HepG2 (cell line): ENCODE measurements around the gene GLUD2. TPM values are rescaled to one million over a fixed set of nuclear protein-coding genes. Genes with fewer than 3 reads are reported as not detected.

Experiments used
- ATAC-seq: fragments of 200-7000 bp; cut with Tn5 transposase; 3 replicates; pipeline ENCODE4 v1.9.1; 2020; ENCODE audit warnings: mild to moderate bottlenecking, moderate library complexity
- BruUV-seq: library from RNA; stranded (reverse); fragments of 400-500 nt; replicated peaks from 2 replicates; lab custom pipeline; 2021; lab: Mats Ljungman, UMichigan
- CTCF ChIA-PET: fragments of 300-600 bp; formaldehyde crosslinking; extraction: SDS; loops from one replicate; lab custom pipeline; 2021; ENCODE audit warnings: low total read pairs, inconsistent platforms, low intra/inter-chr PET ratio; lab: Yijun Ruan, JAX
- POLR2A ChIA-PET: fragments of 350-600 bp; sonication (Branson Sonifier 250); formaldehyde crosslinking; loops from one replicate; lab custom pipeline; 2020; ENCODE audit warnings: antibody characterized with exemption, inconsistent platforms; lab: Yijun Ruan, JAX
- DNase-seq: peaks from one replicate; pipeline ENCODE4 v3.0.0-alpha.2; 2015; ENCODE audit warnings: low spot score
- FAIRE-seq: peaks from 3 replicates; lab custom pipeline; 2011; peaks lifted over from hg19 to GRCh38; lab: Jason Lieb, UNC
- H2AFZ ChIP-seq: one replicate; pipeline ENCODE4 v1.6.1; 2011; ENCODE audit warnings: low read length, inconsistent platforms
- H3K27ac ChIP-seq: fragments of 300-600 bp; 3 replicates; pipeline ENCODE4 v1.8.0; 2011; ENCODE audit warnings: mixed run types, mild to moderate bottlenecking, mixed read lengths, low read length, inconsistent platforms; ENCODE audit not compliant: insufficient read depth; ENCODE audit errors: extremely low read length
- H3K27me3 ChIP-seq, 2 experiments: fragments of 200-600 bp in 1 of 2; 2 replicates in 1 of 2; 3 replicates in 1 of 2; pipeline versions ENCODE4 v1.6.0 to v1.8.0; 2011; ENCODE audit warnings: low read length in 2 of 2, mild to moderate bottlenecking in 2 of 2, moderate library complexity in 2 of 2, inconsistent platforms in 1 of 2; ENCODE audit not compliant: insufficient read depth in 2 of 2, control insufficient read depth in 1 of 2
- H3K36me3 ChIP-seq, 2 experiments: fragments of 200-600 bp in 1 of 2; replicated peaks in 1 of 2; 2 replicates in 1 of 2; 3 replicates in 1 of 2; pipeline versions ENCODE4 v1.5.1 to v1.8.0; 2011; ENCODE audit warnings: low read length in 2 of 2, inconsistent platforms in 1 of 2; ENCODE audit not compliant: insufficient read depth in 2 of 2, control insufficient read depth in 1 of 2
- H3K4me1 ChIP-seq: 2 replicates; pipeline ENCODE4 v1.5.1; 2012; ENCODE audit warnings: low read length, inconsistent platforms; ENCODE audit not compliant: insufficient read depth
- H3K4me2 ChIP-seq: 2 replicates; pipeline ENCODE4 v1.6.0; 2011; ENCODE audit warnings: low read depth, low read length, inconsistent platforms
- H3K4me3 ChIP-seq, 3 experiments: fragments of 200-600 bp in 1 of 3; sonication (generic), shearing (Covaris generic) in 1 of 3; replicated peaks in 1 of 3; 2 replicates each; pipeline ENCODE4 v1.5.1; 2011 to 2016; ENCODE audit warnings: low read length in 3 of 3, inconsistent platforms in 2 of 3, low read depth in 2 of 3, mild to moderate bottlenecking in 2 of 3, control low read depth in 1 of 3, mixed read lengths in 1 of 3; ENCODE audit not compliant: insufficient read depth in 1 of 3
- H3K79me2 ChIP-seq: one replicate; pipeline ENCODE4 v1.6.1; 2011; ENCODE audit warnings: low read length, inconsistent platforms; ENCODE audit not compliant: insufficient read depth
- H3K9ac ChIP-seq: 2 replicates; pipeline ENCODE4 v1.6.0; 2011; ENCODE audit warnings: mild to moderate bottlenecking, low read depth, low read length, inconsistent platforms; ENCODE audit not compliant: insufficient read depth
- H3K9me3 ChIP-seq: 2 replicates; pipeline ENCODE4 v1.5.1; 2012; ENCODE audit warnings: mild to moderate bottlenecking, low read length
- H4K20me1 ChIP-seq: 2 replicates; pipeline ENCODE4 v1.6.0; 2011; ENCODE audit warnings: inconsistent platforms, mild to moderate bottlenecking, low read length, moderate library complexity; ENCODE audit not compliant: insufficient read depth
- IRF2 ChIP-seq: IDR thresholded peaks from 2 replicates; pipeline ENCODE4 v1.6.1; 2018; ENCODE audit warnings: missing genetic modification reagents, missing compliant biosample characterization
- NFIB ChIP-seq: sonication (generic); formaldehyde crosslinking; IDR thresholded peaks from 2 replicates; pipeline ENCODE4 v1.9.0; 2021; ENCODE audit warnings: missing genetic modification reagents, mild to moderate bottlenecking, borderline replicate concordance
- TBX3 ChIP-seq: fragments of 450-650 bp; IDR thresholded peaks from 2 replicates; pipeline ENCODE4 v1.6.1; 2017; ENCODE audit warnings: antibody characterized with exemption, mild to moderate bottlenecking, inconsistent platforms, borderline replicate concordance
- ZNF34 ChIP-seq: sonication (generic); formaldehyde crosslinking; IDR thresholded peaks from 2 replicates; pipeline ENCODE4 v1.4.0; 2020; ENCODE audit warnings: mild to moderate bottlenecking, missing genetic modification reagents, borderline replicate concordance
- ZNF720 ChIP-seq: sonication (generic); formaldehyde crosslinking; IDR thresholded peaks from 2 replicates; pipeline ENCODE4 v1.4.0; 2020; ENCODE audit warnings: missing genetic modification reagents
- WGBS: methylation state at CpG from one replicate; pipeline ENCODE4 v1.1.6; 2017; ENCODE audit warnings: low lambda C conversion rate; 5-methylcytosine and 5-hydroxymethylcytosine counted together
- in situ Hi-C: cut with HindIII; loops from 2 replicates; pipeline ENCODE4 v1.10.0; 2017; ENCODE audit warnings: low pct_unique_long_range_greater_than_20kb; ENCODE audit not compliant: extremely low pct_ligation_motif_present
- intact Hi-C: fragments of 100-400 bp; cut with micrococcal nuclease; formaldehyde crosslinking; loops from one replicate; pipeline ENCODE4 v1.10.0; 2022; ENCODE audit not compliant: unreplicated experiment
- polyA plus RNA-seq, 8 experiments: library from polyadenylated mRNA; depleted of rRNA in 3 of 8; stranded (reverse) in 7 of 8; unstranded in 1 of 8; fragments of >200 nt; fragmentation: Illumina TruSeq in 4 of 8; extraction: Trizol in 4 of 8; gene quantifications; 2 replicates each; pipeline versions ENCODE4 v1.2.1 to v1.2.3, GENCODE V29; 2011 to 2016; ENCODE audit warnings: low read depth in 4 of 8, missing spikeins in 1 of 8, mixed read lengths in 1 of 8; ENCODE audit not compliant: insufficient read depth in 1 of 8
- total RNA-seq, 5 experiments: library from RNA; depleted of rRNA; stranded (reverse); fragments of >200 nt; fragmentation: Illumina TruSeq; extraction: Trizol; gene quantifications; 2 replicates each; pipeline ENCODE4 v1.2.3, GENCODE V29; 2016; ENCODE audit warnings: low read depth in 1 of 5
- TF ChIP-seq, protein P1 (sequence below): sonication (generic); formaldehyde crosslinking; IDR thresholded peaks from 2 replicates; pipeline ENCODE4 v1.4.0; 2020; ENCODE audit warnings: missing genetic modification reagents, borderline replicate concordance

The GLUD2 gene
- total and polyA plus RNA-seq, 2 of the 13 experiments (the other 11 are each of a cell fraction or from before 2014, with no cell fraction given) = 3.4 to 8.0 TPM

DNA sequence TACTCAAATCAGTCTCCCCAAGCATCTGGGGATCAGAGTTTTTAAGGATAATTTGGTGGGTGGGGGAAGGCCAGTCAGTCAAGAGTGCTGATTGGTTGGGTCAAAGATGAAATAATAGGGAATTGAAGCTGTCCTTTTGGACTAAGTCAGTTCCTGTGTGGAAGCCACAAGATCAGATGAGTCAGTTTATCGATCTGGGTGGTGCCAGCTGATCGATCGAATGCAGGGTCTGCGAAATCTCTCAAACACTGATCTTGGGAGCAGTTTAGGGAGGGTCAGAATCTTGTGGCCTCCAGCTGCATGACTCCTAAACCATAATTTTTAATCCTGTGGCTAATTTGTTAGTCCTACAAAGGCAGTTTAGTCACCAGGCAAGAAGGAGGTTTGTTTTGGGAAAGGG is 17.3 kb upstream of the GLUD2 start (continued):
- no peak for TF ChIP-seq NFIB (CRISPR knock-in tag)

DNA sequence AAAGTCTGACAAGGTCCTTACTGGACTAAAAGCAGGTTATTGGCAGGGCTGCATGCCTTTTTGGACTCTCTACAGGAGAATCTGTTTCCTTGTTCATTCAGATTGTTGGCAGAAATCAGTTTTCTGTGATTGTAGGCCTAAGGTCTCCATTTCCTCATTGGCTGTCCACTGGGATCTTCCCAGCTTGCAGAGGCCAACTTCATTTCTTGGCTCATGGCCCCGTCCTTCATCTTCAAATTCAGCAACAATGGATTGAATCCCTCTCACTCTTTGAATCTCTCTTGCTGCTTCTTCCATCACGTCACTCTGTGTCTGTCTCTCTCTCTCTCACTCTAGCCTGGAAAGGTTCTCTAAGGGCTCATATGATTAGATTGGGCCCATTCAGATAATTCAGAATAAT is 14.9 kb upstream of the GLUD2 start:
- peaks cover 13% of the 10 kb centered on the region; the same call in 1 of the 2 replicates for H3K4me1 ChIP-seq
- FAIRE-seq (no peak), DNase-seq (no peak), ATAC-seq (no peak)
- H3K79me2 ChIP-seq = no peaks in the 10 kb centered on the region
- ChIA-PET POLR2A (no interaction called here), CTCF (no interaction called here)
- in situ Hi-C loops = no loop called here
- TF ChIP-seq, protein P1, sequence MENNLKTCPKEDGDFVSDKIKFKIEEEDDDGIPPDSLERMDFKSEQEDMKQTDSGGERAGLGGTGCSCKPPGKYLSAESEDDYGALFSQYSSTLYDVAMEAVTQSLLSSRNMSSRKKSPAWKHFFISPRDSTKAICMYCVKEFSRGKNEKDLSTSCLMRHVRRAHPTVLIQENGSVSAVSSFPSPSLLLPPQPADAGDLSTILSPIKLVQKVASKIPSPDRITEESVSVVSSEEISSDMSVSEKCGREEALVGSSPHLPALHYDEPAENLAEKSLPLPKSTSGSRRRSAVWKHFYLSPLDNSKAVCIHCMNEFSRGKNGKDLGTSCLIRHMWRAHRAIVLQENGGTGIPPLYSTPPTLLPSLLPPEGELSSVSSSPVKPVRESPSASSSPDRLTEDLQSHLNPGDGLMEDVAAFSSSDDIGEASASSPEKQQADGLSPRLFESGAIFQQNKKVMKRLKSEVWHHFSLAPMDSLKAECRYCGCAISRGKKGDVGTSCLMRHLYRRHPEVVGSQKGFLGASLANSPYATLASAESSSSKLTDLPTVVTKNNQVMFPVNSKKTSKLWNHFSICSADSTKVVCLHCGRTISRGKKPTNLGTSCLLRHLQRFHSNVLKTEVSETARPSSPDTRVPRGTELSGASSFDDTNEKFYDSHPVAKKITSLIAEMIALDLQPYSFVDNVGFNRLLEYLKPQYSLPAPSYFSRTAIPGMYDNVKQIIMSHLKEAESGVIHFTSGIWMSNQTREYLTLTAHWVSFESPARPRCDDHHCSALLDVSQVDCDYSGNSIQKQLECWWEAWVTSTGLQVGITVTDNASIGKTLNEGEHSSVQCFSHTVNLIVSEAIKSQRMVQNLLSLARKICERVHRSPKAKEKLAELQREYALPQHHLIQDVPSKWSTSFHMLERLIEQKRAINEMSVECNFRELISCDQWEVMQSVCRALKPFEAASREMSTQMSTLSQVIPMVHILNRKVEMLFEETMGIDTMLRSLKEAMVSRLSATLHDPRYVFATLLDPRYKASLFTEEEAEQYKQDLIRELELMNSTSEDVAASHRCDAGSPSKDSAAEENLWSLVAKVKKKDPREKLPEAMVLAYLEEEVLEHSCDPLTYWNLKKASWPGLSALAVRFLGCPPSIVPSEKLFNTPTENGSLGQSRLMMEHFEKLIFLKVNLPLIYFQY = no peak
- TF ChIP-seq ZNF34 (CRISPR knock-in tag) = no peak
- TF ChIP-seq ZNF720 (CRISPR knock-in tag) = no peak
- TF ChIP-seq TBX3 = no peak
- no peak for TF ChIP-seq IRF2 (CRISPR knock-in tag)
- no peaks in the 10 kb centered on the region for H4K20me1 ChIP-seq
- no TSS peak for BruUV-seq
- intact Hi-C loops = no loop called here
- no peak overlapping the region for H3K27ac ChIP-seq
- H3K4me3 ChIP-seq = no peak overlapping the region
- no peak overlapping the region for H3K9ac ChIP-seq
- WGBS = 27% methylated on average over 2 of the region's 2 CpGs
- no peak overlapping the region for H2AFZ ChIP-seq
- no peaks in the 10 kb centered on the region for H3K36me3 ChIP-seq
- no peaks in the 10 kb centered on the region for H3K9me3 ChIP-seq
- H3K27me3 ChIP-seq = no peaks in the 10 kb centered on the region
- no peak overlapping the region for H3K4me2 ChIP-seq
